Endothelial cell of hepatic sinusoid (primary cell): ENCODE measurements around the gene NT5DC2.
"Not testable (repeated sequence)": the region's sequence is repeated elsewhere in the genome, so short reads cannot be mapped to it uniquely, and the experiment has no call there.

Experiments
- in situ Hi-C: cut with HindIII; loops from 2 replicates; pipeline ENCODE4 v1.10.0; 2017; ENCODE audit warnings: low sequenced_read_pairs

Gene NT5DC2

GRCh38 chr3:52537726-52538421 is 4.2 kb upstream of the NT5DC2 start:
- in situ Hi-C loops: no loop called here

- in situ Hi-C loops: no loop called here
Measured at GRCh38 chr3:52537165-52537620, 3.5 kb upstream of the NT5DC2 start.

DNA sequence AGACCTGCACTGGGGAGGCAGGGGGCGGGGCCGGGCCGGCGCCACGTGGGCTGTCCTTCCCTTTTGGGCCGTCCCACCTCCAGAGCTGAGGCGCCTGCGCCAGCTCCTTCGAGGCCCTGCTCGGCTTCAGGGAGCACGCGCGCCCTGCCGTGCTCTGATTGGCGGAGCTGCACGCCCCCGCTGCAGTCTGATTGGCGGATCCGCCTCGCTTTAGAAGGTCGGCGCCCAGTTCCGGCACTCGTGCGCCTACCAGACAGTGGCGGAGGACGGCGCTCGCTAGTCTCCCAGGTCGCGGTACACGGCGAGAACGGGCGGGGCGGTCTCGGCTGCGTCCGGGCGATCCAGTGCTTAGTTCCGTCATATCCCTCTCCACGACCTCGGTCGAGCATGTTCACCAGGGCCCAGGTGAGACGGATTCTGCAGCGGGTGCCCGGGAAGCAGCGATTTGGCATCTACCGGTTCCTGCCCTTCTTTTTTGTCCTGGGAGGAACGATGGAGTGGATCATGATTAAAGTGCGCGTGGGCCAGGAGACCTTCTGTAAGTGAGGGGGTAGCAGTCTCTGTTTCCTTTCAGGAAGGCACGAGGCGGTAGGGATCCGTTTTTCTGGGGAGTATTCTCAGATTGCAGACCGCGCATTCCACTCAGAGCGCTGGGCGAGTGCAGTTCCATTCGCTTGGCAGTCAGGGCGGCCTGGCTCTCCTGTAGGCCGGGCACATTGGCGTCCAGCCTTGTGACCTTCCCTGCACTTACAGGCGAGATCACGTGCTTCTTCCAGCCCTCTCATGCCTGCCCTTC is 2.9 kb upstream of the NT5DC2 start, which contains the start of gene UQCC5:
Gene UQCC5, plus strand, starts transcription at position 237 of the 796 bp plus-strand sequence. Its CDS starts 151 bp downstream, at position 388.
- in situ Hi-C loops: no loop called here

- in situ Hi-C loops: no loop called here
Measured at GRCh38 chr3:52536112-52536368, 2.4 kb upstream of the NT5DC2 start.

DNA sequence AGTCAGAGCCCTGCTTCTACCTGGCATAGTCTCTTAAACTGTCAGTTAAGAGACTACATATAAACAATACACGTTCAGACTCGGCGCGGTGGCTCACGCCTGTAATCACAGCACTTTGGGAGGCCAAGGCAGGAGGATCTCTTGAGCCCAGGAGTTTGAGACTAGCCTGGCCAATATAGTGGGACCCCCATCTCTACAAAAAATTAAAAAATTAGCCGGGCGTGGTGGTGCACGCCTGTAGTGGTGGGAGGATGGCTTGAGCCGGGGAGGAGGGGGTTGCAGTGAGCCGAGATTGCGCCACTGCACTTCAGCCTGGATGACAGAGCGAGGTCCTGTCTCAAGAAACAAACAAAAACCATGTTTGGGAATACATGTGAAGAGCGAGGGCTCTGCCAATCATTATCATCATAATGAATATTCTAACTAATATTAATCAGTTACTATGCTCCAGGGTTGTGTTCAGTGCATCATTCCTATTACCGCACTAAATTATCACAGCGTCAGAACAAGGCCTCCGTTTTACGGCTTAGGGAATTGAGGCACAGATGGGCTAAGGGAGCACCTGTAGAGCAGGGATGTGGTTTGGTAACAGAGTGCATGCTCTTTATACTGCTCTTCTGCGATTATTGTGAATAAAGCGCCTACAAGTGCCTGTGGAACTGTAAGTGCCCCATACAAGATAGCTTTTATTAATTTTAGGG is 1.9 kb upstream of the NT5DC2 start:
- in situ Hi-C loops: no loop called here

DNA sequence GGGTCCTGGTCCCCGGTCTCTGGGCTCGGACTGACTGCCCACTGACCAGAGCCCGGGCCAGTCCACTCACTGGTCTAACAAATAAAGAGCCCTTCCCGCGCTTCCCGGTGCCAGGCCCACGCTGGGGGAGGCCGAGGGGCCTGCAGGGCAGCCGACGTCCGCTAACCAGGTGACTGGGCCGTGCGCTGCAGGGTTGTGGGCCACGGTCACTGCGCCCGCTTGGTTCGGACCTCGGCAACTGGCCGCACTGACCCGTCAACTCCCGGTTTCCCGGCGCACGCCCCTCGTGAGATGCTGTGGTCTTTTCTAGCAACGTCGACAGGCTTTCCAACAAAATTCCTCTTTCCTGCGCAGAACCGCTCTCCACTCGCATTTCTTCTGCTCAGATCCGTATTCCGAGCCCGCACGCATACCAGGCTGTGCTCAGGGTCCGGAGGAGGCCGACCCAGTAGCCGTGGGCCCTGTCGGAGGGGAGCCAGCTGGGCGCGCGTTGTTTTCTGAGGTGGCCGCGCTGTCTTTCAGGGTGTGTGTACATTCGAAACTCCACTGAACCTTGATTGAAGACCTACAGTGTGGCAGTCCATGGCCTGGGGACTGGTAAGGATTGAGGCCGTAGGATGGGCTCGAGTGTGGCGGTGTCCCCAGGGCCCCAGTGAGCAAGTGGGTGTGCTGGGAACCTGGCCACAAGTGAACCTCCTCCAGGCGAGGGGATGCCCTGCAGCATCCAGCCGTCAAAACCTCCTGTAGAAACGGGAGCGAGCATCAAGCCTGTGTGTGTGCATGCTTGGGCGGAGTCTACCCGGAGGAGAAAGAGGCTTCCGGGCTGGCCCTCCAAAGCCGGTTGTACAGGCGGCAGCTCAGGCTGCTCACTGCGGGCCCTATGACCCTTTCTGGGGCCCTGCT is 875 bp upstream of the NT5DC2 start:
- in situ Hi-C loops: no loop called here

GRCh38 chr3:52532838-52533622 is 627 bp downstream of the NT5DC2 start:
- in situ Hi-C loops: no loop called here

- in situ Hi-C loops: no loop called here
Measured at GRCh38 chr3:52532517-52532837, 1.2 kb downstream of the NT5DC2 start.

GRCh38 chr3:52531860-52532516 is 1.7 kb downstream of the NT5DC2 start:
- in situ Hi-C loops: no loop called here

GRCh38 chr3:52530918-52531826 is 2.5 kb downstream of the NT5DC2 start:
- in situ Hi-C loops: no loop called here

DNA sequence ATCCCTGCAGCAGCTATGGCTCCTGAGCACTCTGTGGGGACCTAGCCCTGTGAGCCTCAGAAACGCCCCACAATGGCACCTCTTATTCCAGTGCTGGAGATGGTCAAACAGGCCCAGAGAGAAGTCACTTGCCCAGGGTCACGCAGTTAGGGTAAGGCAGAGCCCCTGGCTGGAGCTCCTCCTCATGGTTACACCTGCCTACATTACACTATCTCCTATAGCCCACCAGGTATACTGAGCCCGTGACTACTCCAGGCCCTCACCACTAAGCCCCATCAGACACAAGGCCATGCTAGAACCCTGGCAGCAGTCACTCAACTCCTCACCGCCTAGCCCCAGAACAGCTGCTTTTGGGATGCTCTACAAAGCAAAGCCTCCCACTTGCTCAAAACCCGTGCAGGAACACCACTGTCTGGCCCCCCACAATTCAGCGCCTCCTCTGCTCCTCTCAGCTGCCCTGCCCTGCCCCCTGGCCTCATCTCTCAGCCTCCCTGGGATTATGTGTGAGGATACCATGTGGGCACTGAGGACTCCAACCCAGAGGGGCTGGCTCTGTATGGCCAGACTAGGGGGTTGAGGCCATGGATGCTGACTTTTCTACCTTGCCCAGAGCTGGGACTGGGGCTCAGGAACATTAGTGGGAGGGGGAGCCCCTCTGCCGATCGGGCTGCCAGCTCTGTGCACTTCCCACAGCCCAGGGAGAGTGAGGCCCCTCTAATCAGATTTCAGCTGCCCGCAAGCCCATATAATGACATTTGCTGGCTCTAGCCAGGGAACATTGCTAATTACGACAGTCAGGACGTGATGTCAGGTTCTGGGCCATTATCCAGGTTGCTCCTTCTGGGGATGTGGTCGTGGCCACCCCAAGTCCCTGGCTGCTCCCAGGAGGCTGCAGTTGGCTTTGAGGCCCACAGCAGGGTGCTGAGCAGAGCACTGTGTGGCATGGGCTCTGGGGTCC is 4.0 kb downstream of the NT5DC2 start:
- in situ Hi-C loops: no loop called here

DNA sequence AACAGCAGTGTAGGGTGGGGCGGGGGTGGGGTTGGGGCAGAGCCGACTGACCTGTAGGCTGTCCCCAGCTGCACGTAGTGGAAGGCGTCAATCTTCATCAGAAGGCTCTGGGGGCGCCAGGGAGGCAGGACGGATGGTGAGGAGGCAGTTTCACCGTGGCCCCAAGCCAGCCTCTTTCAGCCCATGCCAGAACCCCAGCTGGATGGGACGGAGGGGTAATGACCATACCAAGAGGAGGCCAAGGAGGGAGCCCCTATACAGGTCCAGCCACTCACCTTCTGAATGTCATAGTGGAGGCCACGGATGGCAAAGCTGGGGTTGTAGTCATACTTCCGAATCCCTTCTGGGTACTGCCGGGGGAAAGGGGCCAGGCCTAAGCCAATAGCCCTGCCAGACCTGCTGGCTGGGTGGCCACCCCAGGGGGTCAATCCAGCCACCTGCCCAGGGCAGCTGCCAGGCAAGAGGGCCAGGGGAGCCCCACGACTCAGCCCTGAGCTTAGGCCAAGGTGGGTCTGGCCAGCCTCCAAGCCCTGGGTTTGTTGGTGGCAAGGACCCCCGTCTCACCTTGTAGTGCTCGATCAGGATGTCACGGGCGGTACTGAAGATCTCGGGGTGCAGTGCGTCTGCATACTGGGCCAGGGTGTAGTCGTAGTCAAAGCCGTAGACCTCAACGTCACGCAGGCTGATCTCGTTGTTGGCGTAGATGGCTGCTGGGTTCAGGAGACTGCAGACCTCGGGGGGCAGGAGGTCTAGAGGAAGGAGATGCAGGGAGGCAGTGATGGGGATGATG is 4.9 kb downstream of the NT5DC2 start:
- in situ Hi-C loops: no loop called here

DNA sequence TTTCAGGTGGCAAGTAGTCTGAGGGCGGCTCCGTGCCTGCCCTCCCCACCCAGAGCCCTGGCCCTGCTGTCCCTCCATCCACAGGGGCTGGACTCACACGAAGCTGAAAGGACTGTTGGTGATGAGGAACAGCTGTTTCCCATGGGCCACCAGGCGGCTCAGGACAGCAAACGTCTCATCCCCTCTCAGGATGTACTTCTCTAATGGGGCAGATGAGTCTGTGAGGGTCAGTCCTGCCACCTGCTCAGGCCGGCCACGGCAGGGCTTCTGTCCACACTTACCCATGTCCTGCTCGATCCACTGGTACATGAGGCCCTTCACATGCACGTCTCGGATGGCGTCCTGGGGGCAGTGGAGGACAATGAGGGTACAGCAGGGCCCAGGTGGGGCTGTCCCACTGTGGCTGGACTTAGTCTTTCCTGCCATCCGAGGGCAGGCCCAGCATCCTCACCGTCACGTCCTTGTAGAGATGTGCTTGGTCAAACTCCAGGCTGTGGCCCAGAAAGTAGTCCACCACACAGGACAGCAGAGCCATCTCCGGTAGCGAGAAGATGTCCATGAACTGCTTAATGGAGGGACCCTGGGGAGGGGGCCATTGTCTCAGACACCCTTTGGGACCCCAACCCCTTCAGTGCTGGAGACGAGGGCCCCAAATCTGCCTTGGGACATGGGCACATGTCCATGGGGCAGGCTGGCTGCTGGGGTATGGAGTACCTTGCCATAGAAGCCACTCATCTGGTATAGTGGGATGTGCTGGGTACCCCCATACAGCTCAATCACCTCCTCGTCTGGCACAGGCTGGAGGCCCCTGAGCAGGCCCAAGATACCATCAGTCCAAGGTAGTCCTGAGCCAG is 5.7 kb downstream of the NT5DC2 start:
- in situ Hi-C loops: no loop called here

- in situ Hi-C loops: no loop called here
Measured at GRCh38 chr3:52527039-52527731, 6.5 kb downstream of the NT5DC2 start.

GRCh38 chr3:52526671-52527038 is 7.0 kb downstream of the NT5DC2 start:
- in situ Hi-C loops: not testable (repeated sequence)
